Peyer's patch (tissue), 4 donors: ENCODE results near the gene CATSPERZ. TPM values are rescaled to one million over a fixed set of nuclear protein-coding genes. Genes with fewer than 3 reads are reported as not detected.

ENCODE experiments used
- DNase-seq, 3 donors: peaks; one replicate each; pipeline ENCODE4 v3.0.0-alpha.2; 2017 to 2019
- H3K27ac ChIP-seq, 4 donors: fragments of 200-600 bp; sonication (generic); one replicate each; pipeline ENCODE4 v1.5.1; 2016 to 2019
- H3K27me3 ChIP-seq, 2 donors: fragments of 200-600 bp; sonication (generic); one replicate each; pipeline ENCODE4 v1.5.1; 2019
- H3K36me3 ChIP-seq, 3 donors: fragments of 200-600 bp; sonication (generic); one replicate each; pipeline ENCODE4 v1.5.1; 2016 to 2019
- H3K4me1 ChIP-seq, 4 donors: fragments of 200-600 bp; sonication (generic); one replicate each; pipeline ENCODE4 v1.5.1; 2016 to 2019
- H3K4me3 ChIP-seq, 4 donors: fragments of 200-600 bp; sonication (generic); 1 replicate in 3 of 4; 2 replicates in 1 of 4; pipeline ENCODE4 v1.5.1; 2016 to 2019; ENCODE audit warnings: mild to moderate bottlenecking in 1 of 4
- H3K9me3 ChIP-seq, 4 donors: fragments of 200-600 bp; sonication (generic); one replicate each; pipeline ENCODE4 v1.5.1; 2016 to 2019; ENCODE audit warnings: mild to moderate bottlenecking in 1 of 4
- POLR2A ChIP-seq, 2 donors: fragments of 450-650 bp; IDR thresholded peaks; one replicate each; pipeline ENCODE4 v1.5.1; 2017; ENCODE audit warnings: antibody characterized with exemption in 2 of 2, mild to moderate bottlenecking in 2 of 2, moderate library complexity in 2 of 2
- total RNA-seq, 4 donors: library from RNA; depleted of rRNA; stranded (reverse); fragments of >200 nt; gene quantifications; one replicate each; pipeline ENCODE4 v1.1.0, GENCODE V29; 2016
- TF ChIP-seq, protein P1 (sequence below), 6 experiments: fragments of 450-650 bp in 4 of 6; fragments of 200-600 bp in 2 of 6; sonication (generic) in 1 of 6; IDR thresholded peaks; one replicate each; pipeline ENCODE4 v1.5.1; 2017 to 2019; ENCODE audit warnings: antibody characterized with exemption in 6 of 6, mild to moderate bottlenecking in 3 of 6, moderate library complexity in 1 of 6

The CATSPERZ gene
- total RNA-seq, 4 donors from 2014 or later: 9.9 TPM; not detected in 3

DNA sequence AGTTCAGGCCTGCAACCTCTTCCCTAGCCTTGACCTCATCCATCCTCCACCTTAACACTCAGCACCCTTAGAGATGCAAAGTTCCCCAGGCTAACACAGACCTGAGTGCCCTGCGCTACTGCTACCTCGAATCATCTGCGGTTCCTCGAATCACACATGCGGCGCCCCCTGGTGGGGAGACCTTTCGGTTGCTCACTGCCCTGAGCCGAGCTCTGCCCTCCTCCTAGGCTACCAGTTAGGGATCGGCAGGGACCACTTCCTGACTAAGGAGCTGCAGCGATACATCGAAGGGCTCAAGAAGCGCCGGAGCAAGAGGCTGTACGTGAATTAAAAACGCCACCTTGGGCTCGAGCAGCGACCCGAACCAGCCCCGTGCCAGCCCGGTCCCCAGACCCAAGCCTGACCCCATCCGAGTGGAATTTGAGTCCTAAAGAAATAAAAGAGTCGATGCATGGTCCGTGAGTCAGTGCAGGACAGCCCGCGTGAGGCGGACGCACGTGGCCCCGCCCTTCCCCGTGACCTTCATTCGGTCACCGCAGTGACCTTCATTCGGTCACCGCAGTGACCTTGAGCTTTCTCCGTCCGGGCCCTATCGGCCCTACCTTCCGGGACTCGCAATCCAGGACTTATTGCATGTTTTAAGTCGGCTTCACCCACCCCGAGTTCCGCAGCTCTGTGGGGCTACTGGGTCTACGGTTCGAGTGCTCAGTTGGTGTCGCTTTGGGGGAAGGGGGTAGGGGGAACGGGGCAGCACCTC lies 4.3 kb downstream of the CATSPERZ start:
- peaks cover 0 to 13% (median 0%) of the 10 kb centered on the region in 3 donors for H3K36me3 ChIP-seq
- peak; percentile 96 to 98 (median 96) for DNase-seq
- no peaks in the 10 kb centered on the region for H3K9me3 ChIP-seq
- H3K27me3 ChIP-seq: peaks cover 0 to 8% of the 10 kb centered on the region in 2 donors
- peak overlapping the region; percentile 89 to 98 (median 96) for H3K27ac ChIP-seq
- H3K4me3 ChIP-seq: peak overlapping the region; percentile 65 to 96 (median 86)
- peaks cover 3 to 45% (median 29%) of the 10 kb centered on the region in 4 donors for H3K4me1 ChIP-seq
- TF ChIP-seq POLR2A (IDR thresholded peaks at IDR 0.05): peak; percentile 27 to 44
- TF ChIP-seq, protein P1, sequence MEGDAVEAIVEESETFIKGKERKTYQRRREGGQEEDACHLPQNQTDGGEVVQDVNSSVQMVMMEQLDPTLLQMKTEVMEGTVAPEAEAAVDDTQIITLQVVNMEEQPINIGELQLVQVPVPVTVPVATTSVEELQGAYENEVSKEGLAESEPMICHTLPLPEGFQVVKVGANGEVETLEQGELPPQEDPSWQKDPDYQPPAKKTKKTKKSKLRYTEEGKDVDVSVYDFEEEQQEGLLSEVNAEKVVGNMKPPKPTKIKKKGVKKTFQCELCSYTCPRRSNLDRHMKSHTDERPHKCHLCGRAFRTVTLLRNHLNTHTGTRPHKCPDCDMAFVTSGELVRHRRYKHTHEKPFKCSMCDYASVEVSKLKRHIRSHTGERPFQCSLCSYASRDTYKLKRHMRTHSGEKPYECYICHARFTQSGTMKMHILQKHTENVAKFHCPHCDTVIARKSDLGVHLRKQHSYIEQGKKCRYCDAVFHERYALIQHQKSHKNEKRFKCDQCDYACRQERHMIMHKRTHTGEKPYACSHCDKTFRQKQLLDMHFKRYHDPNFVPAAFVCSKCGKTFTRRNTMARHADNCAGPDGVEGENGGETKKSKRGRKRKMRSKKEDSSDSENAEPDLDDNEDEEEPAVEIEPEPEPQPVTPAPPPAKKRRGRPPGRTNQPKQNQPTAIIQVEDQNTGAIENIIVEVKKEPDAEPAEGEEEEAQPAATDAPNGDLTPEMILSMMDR (IDR thresholded peaks at IDR 0.05): peak; percentile 88 to 98 (median 94)

DNA sequence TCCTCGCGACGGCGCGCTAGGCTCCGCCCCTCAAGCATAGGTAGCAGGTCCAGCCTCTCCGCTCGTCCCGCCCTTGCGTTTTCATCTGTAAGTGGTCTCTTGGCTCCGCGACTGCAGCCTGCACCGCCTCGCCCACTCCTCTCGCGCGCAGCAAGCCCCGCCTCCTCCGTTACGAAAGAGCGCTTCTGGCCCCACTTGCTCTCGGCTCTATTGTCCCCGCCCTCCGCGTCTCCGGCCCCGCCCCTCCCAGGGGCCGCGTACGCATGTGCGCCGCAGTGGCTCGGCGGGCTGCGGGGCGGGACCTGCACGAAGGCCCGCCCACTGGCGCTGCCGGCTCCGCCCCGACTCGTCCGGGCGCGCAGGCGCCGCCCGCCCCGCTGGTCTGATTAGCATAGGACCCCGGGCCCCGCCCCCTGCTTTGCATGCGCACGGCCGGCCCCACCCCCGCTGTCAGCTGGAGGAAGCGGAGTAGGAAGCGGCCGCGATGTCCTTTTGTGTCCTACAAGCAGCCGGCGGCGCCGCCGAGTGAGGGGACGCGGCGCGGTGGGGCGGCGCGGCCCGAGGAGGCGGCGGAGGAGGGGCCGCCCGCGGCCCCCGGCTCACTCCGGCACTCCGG lies 5.0 kb downstream of the CATSPERZ start, which contains the start of gene ESRRA:
TSS of gene ESRRA (plus strand) at position 450 of the 616 bp plus-strand sequence. CDS start 1,656 bp downstream, outside the sequence.
- H3K4me1 ChIP-seq: peaks cover 3 to 42% (median 22%) of the 10 kb centered on the region in 4 donors
- TF ChIP-seq POLR2A (IDR thresholded peaks at IDR 0.05): peak; percentile 68 to 86
- TF ChIP-seq, protein P1 (IDR thresholded peaks at IDR 0.05): no peak

DNA sequence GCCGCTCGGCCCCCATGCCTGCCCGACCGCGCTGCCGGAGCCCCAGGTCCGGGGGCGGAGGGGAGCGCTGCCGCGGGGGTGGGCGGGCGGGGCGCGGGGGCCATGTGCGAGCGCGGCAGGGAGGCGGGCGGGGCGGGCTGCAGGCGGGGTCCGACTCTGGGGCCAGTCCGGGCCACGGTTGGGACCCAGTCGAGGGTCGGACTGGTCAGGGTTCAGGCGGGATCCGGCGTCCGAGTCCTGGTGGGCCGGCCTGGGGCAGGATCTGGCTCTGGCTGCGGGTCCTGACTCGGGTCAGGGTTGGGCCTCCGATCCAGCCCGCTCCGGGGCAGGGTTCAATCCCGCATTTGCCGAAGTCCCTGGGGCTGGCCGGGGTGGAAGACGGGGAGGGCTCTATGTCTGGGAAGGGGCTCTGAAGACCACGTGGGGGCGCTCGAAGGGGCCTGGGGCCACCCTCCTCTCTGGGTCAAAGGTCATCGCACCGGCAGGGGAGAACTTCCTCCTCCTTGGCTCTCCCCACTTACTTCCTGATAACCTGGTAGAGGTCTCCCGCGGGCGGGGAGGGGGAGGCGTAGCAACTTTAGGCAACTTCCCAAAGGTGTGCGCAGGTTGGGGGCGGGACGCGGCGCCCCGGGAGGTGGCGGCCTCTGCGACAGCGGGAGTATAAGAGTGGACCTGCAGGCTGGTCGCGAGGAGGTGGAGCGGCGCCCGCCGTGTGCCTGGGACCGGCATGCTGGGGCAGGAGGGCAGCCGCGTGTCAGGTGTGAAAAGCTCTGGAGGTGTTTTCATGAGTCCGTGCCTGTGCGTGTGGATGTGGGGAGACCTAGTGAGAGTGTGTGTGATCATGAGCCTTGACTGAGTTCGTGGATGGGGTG lies 5.8 kb downstream of the CATSPERZ start:
- DNase-seq: peak; percentile 82 to 94 (median 87)

More for the DNA sequence above, 5.0 kb downstream of the CATSPERZ start, which contains the start of gene ESRRA:
- peaks cover 0 to 1% of the 10 kb centered on the region in 2 donors for H3K27me3 ChIP-seq
- H3K4me3 ChIP-seq: peak within 1 kb of the TSS; percentile 82 to 97 (median 92)
- peaks cover 0 to 13% (median 0%) of the 10 kb centered on the region in 3 donors for H3K36me3 ChIP-seq
- H3K27ac ChIP-seq: peak within 1 kb of the TSS; percentile 89 to 100 (median 96)
- no peaks in the 10 kb centered on the region for H3K9me3 ChIP-seq
- DNase-seq: peak; percentile 100

GRCh38 chr11:64306563-64306875 lies 6.4 kb downstream of the CATSPERZ start:
- Histone ChIP-seq H3K27ac (peak overlapping the region; percentile 85 to 100 (median 96)), H3K27me3 (no peaks in the 10 kb centered on the region), H3K4me3 (peak overlapping the region; percentile 82 to 97 (median 92)), H3K4me1 (peaks cover 3 to 34% (median 13%) of the 10 kb centered on the region in 4 donors), H3K36me3 (peaks cover 0 to 13% (median 0%) of the 10 kb centered on the region in 3 donors), H3K9me3 (no peaks in the 10 kb centered on the region)
- TF ChIP-seq, protein P1 (IDR thresholded peaks at IDR 0.05): no peak
- TF ChIP-seq POLR2A (IDR thresholded peaks at IDR 0.05): peak in 1 of 2 donors; percentile 1
- no peak for DNase-seq

More for the DNA sequence above, 5.8 kb downstream of the CATSPERZ start:
- H3K27me3 ChIP-seq: no peaks in the 10 kb centered on the region
- no peaks in the 10 kb centered on the region for H3K9me3 ChIP-seq
- peaks cover 3 to 34% (median 15%) of the 10 kb centered on the region in 4 donors for H3K4me1 ChIP-seq
- TF ChIP-seq POLR2A (IDR thresholded peaks at IDR 0.05): peak; percentile 71 to 74
- TF ChIP-seq, protein P1 (IDR thresholded peaks at IDR 0.05): peak in 3 of 6 experiments; percentile 1 to 25 (median 14)
- H3K27ac ChIP-seq: peak overlapping the region; percentile 85 to 100 (median 96)
- H3K36me3 ChIP-seq: peaks cover 0 to 13% (median 0%) of the 10 kb centered on the region in 3 donors
- H3K4me3 ChIP-seq: peak overlapping the region; percentile 82 to 97 (median 92)
